A549 (cell line): ENCODE data around the gene DCXR.

ENCODE experiments used
- ELK1 ChIP-seq: fragments of 150-350 bp; IDR thresholded peaks from 2 replicates; pipeline ENCODE4 v1.6.1; 2014; ENCODE audit warnings: low read depth, mild to moderate bottlenecking, low read length
- ESRRA ChIP-seq: fragments of 150-350 bp; IDR thresholded peaks from 2 replicates; pipeline ENCODE4 v1.6.1; 2014; ENCODE audit warnings: mild to moderate bottlenecking, low read length, borderline replicate concordance
- HOXA7 ChIP-seq: fragments of 250-450 bp; sonication (Bioruptor Pico); IDR thresholded peaks from 2 replicates; pipeline ENCODE4 v1.5.0; 2020; ENCODE audit warnings: mild to moderate bottlenecking, moderate library complexity
- MAX ChIP-seq: IDR thresholded peaks from 2 replicates; pipeline ENCODE4 v1.6.1; 2012
- POLR2A ChIP-seq: IDR thresholded peaks from 2 replicates; pipeline ENCODE4 v1.6.1; 2012; ENCODE audit warnings: mild to moderate bottlenecking, low read length
- RCOR1 ChIP-seq: fragments of 150-350 bp; IDR thresholded peaks from 2 replicates; pipeline ENCODE4 v1.6.1; 2014; ENCODE audit warnings: antibody characterized with exemption, low read length, low read depth
- SREBF2 ChIP-seq: fragments of 450-650 bp; IDR thresholded peaks from 2 replicates; pipeline ENCODE4 v1.6.1; 2014; ENCODE audit warnings: mild to moderate bottlenecking, moderate library complexity
- TF ChIP-seq, protein P1 (sequence below): IDR thresholded peaks from 2 replicates; pipeline ENCODE4 v1.6.1; 2012; ENCODE audit warnings: low read depth, borderline replicate concordance
- TF ChIP-seq, protein P2 (sequence below): fragments of >200 bp; sonication (Bioruptor Twin); formaldehyde crosslinking; IDR thresholded peaks from 3 replicates; pipeline ENCODE4 v1.5.1; 2016
- TF ChIP-seq, protein P3 (sequence below): fragments of 250-450 bp; sonication (Bioruptor Pico); IDR thresholded peaks from 2 replicates; pipeline ENCODE4 v1.5.0; 2020; ENCODE audit warnings: low read depth, mild to moderate bottlenecking, moderate library complexity

GRCh38 chr17:82007495-82008257 lies 29.8 kb downstream of the DCXR start:
- TF ChIP-seq MAX: no peak
- no peak for TF ChIP-seq HOXA7 (CRISPR knock-in tag)
- no peak for TF ChIP-seq POLR2A
- TF ChIP-seq, protein P1, sequence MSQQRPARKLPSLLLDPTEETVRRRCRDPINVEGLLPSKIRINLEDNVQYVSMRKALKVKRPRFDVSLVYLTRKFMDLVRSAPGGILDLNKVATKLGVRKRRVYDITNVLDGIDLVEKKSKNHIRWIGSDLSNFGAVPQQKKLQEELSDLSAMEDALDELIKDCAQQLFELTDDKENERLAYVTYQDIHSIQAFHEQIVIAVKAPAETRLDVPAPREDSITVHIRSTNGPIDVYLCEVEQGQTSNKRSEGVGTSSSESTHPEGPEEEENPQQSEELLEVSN: no peak
- no peak for TF ChIP-seq RCOR1
- TF ChIP-seq SREBF2: no peak
- TF ChIP-seq, protein P2, sequence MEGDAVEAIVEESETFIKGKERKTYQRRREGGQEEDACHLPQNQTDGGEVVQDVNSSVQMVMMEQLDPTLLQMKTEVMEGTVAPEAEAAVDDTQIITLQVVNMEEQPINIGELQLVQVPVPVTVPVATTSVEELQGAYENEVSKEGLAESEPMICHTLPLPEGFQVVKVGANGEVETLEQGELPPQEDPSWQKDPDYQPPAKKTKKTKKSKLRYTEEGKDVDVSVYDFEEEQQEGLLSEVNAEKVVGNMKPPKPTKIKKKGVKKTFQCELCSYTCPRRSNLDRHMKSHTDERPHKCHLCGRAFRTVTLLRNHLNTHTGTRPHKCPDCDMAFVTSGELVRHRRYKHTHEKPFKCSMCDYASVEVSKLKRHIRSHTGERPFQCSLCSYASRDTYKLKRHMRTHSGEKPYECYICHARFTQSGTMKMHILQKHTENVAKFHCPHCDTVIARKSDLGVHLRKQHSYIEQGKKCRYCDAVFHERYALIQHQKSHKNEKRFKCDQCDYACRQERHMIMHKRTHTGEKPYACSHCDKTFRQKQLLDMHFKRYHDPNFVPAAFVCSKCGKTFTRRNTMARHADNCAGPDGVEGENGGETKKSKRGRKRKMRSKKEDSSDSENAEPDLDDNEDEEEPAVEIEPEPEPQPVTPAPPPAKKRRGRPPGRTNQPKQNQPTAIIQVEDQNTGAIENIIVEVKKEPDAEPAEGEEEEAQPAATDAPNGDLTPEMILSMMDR: no peak
- TF ChIP-seq ESRRA: no peak
- no peak for TF ChIP-seq ELK1
- TF ChIP-seq, protein P3, sequence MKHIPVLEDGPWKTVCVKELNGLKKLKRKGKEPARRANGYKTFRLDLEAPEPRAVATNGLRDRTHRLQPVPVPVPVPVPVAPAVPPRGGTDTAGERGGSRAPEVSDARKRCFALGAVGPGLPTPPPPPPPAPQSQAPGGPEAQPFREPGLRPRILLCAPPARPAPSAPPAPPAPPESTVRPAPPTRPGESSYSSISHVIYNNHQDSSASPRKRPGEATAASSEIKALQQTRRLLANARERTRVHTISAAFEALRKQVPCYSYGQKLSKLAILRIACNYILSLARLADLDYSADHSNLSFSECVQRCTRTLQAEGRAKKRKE (CRISPR knock-in tag): no peak
